Activated gamma-delta T cell (primary cell): ENCODE data around the gene MGAT5.
"Not testable (repeated sequence)": the region's sequence is repeated elsewhere in the genome, so short reads cannot be mapped to it uniquely, and the experiment has no call there.

Source experiments
- DNase-seq: peaks from one replicate; lab custom pipeline; 2025; lab: John Stamatoyannopoulos, UW

MGAT5 gene

GRCh38 chr2:134277223-134277622, 23.4 kb downstream of the MGAT5 start:
- no peak for DNase-seq

- DNase-seq = no peak
Measured at GRCh38 chr2:134278553-134278952, 24.7 kb downstream of the MGAT5 start.

GRCh38 chr2:134279417-134279816, 25.5 kb downstream of the MGAT5 start:
- no peak for DNase-seq

- no peak for DNase-seq
Measured at GRCh38 chr2:134280231-134280630, 26.4 kb downstream of the MGAT5 start.

DNA sequence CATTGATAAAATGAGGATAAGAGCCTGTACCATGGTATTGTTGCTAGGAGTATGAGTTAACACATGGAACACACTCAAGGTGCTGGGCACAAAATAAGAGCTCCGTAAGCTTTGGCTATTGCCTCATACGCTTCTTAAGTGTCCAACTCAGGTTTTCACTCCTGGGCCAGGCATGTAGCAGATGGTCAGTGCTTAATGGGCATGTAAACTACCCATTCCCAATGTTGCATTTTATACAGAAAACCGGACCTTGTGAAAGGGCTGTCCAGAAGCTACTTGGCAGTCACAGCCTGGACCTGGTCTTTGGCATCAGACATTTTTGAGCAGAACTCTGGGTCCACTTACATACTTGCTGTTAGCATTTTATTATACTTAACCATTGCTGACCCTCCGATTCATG, 26.9 kb downstream of the MGAT5 start:
- no peak for DNase-seq

GRCh38 chr2:134281815-134282419, 28.0 kb downstream of the MGAT5 start:
- DNase-seq = no peak

DNA sequence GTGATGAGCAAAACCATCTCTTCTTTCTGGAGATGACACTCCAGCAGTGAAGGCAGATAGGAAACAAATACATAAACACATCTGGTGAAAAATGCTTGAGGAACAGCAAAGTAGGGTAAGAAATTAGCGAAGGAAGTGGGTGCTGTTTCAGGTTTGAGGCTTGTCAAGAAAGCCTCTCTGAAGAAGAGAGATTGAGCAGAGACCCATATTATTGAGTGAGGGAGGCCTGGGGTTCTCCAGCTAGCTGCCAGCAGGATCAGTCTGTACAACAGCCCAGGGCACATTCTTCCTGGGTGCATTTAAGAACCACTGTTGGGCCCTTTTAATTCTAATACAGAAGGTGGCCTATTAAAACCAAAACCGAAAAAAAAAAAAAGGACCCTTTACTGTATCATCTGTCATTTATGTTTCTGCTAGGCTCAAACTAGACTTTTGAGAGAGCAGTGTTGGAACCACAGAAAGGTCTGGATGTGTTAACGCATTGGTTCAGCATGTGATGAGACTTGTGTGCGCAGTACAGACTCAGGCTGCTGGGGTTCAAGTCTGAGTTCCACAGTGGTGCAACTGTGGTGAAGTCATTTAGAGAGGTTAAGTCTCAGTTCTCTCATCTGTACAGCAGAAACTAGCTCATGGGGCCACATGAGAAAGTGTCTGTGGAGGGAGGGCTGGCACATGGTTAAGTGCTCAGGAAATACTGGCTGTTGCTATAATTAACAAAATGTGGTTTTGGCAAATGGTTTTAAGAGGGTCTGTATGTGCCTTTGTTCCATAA, 28.9 kb downstream of the MGAT5 start:
- DNase-seq = no peak

GRCh38 chr2:134283661-134284060, 29.8 kb downstream of the MGAT5 start:
- DNase-seq = no peak

DNA sequence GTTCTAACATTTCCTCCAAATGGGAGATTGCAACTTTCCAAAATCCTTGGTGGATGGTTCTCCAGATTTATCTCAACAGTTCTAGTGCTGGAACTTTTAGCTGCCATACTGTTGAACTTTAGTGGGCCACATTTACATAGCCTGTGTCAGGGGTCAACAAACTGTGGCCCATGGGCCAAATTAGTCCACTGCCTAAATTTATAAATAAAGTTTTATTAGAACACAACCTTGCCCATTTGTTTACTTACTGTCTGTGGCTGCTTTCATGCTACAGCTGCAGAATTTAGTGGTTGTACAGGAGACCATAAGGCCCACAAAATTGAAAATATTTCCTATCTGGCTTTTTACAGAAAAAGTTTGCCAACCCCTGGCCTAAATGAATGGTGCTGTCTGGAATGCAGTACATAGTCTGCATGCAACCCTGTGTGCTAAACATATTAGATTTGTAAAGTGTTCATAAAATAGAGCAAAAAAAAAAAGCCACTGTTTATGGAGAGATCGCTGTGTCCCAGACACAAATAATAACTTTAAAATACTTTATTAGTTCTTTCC, 30.3 kb downstream of the MGAT5 start:
- no peak for DNase-seq

DNA sequence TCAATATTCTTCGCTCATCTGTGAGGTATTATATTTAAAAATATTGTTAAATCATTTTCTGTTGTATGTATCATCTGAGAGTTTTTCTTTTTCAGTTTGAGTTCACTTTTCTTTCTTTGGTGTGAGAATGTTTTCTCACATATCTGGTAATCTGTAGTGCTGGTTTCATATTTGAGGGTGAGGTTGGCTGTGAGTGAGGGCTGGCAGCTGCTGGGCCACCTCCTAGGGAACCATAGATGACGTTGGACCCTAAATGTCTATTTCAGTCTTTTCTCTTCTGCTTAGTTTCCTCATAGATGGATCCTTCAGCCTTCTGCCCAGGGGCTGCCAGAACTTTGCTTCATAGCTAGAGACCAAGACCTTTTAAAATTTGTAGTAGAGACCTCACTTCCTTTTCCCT, 33.5 kb downstream of the MGAT5 start:
- no peak for DNase-seq

DNA sequence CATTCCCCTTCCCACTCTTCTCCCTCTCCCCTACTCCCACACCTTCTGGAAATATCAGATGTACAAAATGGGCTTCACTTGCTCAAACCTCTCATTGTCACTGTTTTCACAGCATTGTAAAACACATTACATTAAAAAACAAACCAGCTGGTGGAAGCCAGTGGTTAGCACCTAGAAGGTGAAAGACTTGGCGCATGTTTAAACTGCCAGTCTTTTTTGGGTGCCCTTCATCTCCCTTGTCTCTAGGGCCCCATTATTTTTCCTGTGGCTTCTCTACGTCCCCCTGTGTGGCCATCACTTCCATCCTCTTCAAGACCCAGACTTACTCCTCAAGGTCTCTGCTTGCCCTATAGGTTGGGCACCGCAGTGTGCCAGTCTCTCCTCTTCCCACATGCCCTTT, 34.9 kb downstream of the MGAT5 start:
- no peak for DNase-seq

DNA sequence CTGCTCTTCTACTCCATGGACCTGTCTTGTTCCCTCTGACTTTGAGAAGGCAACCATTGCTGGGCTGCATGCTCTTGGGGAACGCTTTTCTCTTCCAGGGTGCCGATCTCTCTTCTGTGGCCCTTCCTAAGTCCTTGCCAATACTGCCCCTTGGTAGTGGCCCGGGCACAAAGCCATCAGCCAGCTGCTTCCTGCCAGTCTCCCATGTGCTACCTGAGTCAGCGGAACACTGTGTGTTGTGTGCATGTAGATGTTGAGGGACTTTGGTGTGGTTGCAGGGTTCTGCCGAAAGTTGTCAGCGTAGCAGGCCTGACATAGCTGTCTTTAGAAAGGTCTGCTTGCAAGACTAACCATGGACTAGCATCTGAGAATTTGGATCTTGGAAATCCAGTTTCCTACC, 35.4 kb downstream of the MGAT5 start:
- DNase-seq = no peak

GRCh38 chr2:134290358-134290757, 36.5 kb downstream of the MGAT5 start:
- DNase-seq = no peak

DNA sequence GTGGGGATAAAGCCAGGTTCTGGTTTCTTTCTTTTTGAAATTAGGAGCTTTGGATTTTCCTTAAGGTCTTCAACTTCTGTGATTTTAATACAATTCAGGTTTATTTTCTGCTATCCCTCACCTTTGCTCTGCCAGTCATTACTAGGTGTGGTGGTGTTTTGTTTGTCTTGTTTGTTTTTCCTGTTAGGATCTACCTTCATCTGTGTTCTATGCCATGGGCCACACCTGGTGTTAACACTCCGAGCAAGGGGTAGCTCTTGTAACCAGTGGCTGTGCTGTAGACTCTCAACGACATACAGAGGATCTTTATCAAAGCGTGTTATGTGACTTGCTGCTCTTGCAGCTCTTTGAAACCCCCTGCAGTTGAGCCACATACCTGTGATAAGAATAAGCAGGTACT, 38.6 kb downstream of the MGAT5 start:
- DNase-seq = no peak

- no peak for DNase-seq
Measured at GRCh38 chr2:134293719-134294537, 40.1 kb downstream of the MGAT5 start.

GRCh38 chr2:134294598-134294997, 40.7 kb downstream of the MGAT5 start:
- DNase-seq = not testable (repeated sequence)

DNA sequence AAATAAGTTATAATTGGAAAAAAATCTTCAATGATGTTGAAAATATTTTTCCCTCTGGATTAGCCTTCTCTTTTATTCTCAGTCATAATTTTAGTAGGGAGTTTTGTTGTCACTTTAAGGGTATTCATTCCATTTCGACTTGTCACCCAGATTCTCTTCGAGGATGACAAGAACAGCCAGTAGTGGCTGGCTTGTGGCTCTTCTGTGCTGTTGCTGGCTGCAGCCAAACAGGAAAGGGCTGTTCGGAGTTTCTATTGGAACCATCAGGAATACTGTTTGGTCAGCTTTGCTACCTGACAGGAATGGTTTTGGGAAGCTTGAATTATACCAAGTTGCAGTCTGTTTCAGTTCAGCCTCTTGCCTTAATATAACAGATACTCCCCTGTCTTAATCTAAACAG, 41.6 kb downstream of the MGAT5 start:
- DNase-seq = no peak

DNA sequence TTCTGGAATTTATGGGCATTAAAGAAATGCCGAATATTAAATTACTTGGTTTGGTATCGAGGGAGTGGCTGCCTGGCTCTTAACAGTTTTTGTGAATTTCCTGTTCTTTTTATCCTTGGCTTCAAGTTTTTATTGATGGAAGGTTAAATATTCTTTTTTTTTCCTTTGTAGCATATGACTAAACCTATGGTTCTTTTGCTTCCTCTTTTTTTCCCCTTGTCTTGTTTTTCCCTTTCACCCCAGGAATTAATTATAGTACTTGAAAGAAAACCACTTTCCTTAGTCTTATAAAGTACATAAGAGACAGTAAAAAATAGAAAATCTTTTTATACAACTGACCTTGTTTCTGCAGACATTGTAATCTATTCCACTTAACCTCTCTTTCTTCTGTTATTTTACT, 42.4 kb downstream of the MGAT5 start:
- DNase-seq = no peak

- DNase-seq = no peak
Measured at GRCh38 chr2:134299334-134299733, 45.5 kb downstream of the MGAT5 start.

DNA sequence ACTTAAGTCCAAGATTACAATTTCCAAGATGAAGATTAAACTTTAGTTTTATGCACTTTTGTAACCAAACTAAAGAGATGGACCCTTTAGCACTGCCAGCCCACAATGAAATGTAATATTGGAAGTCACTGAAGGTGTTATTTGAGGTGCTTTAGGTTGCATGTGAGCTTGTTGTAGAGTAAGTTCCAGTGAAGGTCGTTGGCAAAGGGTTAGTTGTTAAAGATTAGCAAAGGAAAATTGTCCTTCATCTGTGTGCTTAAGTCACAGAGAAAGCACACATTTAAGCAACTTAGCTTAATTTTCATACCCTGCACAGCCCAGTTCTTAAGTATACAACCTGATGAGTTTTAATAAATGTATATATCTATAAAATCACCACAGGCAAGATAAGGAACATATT, 46.7 kb downstream of the MGAT5 start:
- no peak for DNase-seq

GRCh38 chr2:134301099-134301927, 47.4 kb downstream of the MGAT5 start:
- no peak for DNase-seq

DNA sequence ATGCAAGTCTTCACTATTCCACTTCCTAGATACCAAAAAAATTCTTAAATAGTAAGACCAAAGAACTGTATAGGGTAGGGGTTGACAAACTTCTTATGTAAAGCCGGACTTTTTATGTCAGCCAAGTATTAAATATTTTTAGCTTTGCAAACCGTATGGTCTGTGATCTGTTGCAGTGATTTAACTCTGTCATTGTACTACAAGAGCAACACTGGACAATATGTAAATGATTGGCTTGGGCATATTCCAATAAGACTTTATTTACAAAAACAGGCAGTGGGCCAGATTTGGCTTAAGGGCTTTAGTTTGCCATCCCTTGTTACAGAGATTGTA, 48.0 kb downstream of the MGAT5 start:
- no peak for DNase-seq
